C4-2B (cell line): ENCODE measurements around the gene USP35.

Experiments
- ZFX ChIP-seq: fragments of 450-650 bp; IDR thresholded peaks from 2 replicates; pipeline ENCODE4 v1.6.1; 2017
- TF ChIP-seq, protein P1 (sequence below): fragments of 450-650 bp; conservative IDR thresholded peaks from 2 replicates; pipeline ENCODE4 v1.5.1; 2017; ENCODE audit warnings: mild to moderate bottlenecking

DNA sequence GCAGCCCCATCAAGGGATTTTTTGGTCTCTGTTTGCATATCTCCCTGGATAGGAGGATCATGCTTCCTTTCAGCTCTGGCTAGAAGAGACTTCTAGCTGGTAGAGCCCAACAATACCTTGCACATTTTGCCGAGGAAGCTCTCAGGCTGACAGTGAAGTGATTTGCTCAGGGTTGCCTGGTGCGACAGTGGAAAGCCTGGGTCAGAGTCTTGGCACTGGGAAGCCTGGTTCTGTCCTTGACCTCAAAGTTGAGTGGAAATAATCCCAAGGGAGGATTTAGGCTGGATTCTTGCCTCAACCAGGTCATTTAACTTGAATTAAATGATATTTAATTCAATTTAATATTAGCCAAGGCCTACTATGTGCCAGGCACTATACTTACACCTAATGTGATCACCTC lies 24.9 kb upstream of the USP35 start:
- TF ChIP-seq, protein P1, sequence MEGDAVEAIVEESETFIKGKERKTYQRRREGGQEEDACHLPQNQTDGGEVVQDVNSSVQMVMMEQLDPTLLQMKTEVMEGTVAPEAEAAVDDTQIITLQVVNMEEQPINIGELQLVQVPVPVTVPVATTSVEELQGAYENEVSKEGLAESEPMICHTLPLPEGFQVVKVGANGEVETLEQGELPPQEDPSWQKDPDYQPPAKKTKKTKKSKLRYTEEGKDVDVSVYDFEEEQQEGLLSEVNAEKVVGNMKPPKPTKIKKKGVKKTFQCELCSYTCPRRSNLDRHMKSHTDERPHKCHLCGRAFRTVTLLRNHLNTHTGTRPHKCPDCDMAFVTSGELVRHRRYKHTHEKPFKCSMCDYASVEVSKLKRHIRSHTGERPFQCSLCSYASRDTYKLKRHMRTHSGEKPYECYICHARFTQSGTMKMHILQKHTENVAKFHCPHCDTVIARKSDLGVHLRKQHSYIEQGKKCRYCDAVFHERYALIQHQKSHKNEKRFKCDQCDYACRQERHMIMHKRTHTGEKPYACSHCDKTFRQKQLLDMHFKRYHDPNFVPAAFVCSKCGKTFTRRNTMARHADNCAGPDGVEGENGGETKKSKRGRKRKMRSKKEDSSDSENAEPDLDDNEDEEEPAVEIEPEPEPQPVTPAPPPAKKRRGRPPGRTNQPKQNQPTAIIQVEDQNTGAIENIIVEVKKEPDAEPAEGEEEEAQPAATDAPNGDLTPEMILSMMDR, result no peak
- no peak for TF ChIP-seq ZFX
